Pericardium fibroblast (primary cell): ENCODE results near the gene TAS2R30. TPM values are rescaled to one million over a fixed set of nuclear protein-coding genes. Genes with fewer than 3 reads are reported as not detected.

Experiments used
- total RNA-seq: library from RNA; depleted of rRNA; stranded (reverse); fragments of >200 nt; gene quantifications from 2 replicates; pipeline ENCODE4 v1.2.3, GENCODE V29; 2015

TAS2R30 gene
- 0.12 and 0.26 TPM in 2 replicates for total RNA-seq

GRCh38 chr12:11134305-11134704 is at the start of gene TAS2R30:
TAS2R30 (minus strand) TSS chr12:11134644; CDS start chr12:11134244, 400 bp downstream.

GRCh38 chr12:11171145-11171968 is 36.9 kb upstream of the TAS2R30 start, which contains the start of gene SMIM10L1:
SMIM10L1 (plus strand) TSS chr12:11171194; CDS start chr12:11171357, 163 bp downstream.

GRCh38 chr12:11092128-11092527 is 42.3 kb downstream of the TAS2R30 start, which contains the start of gene TAS2R43:
TAS2R43 (minus strand) TSS chr12:11092313; CDS start chr12:11092229, 84 bp downstream.

Other genes starting within 250 kb of the TAS2R30 start
- gene TAS2R13, start 225.1 kb downstream of the TAS2R30 start, total RNA-seq: not detected in 2 replicates
- 2.3 TPM in 1 of 2 replicates, not detected in the other for gene PRH2, start 205.4 kb downstream of the TAS2R30 start, total RNA-seq
- 2.1 and 6.3 TPM in 2 replicates for gene TAS2R14, start 195.4 kb downstream of the TAS2R30 start, total RNA-seq
- 0.43 TPM in 1 of 2 replicates, not detected in the other for gene TAS2R50, start 147.7 kb downstream of the TAS2R30 start, total RNA-seq
- 0.68 and 0.93 TPM in 2 replicates for gene TAS2R20, start 136.3 kb downstream of the TAS2R30 start, total RNA-seq
- 0.17 and 0.35 TPM in 2 replicates for gene TAS2R19, start 112.0 kb downstream of the TAS2R30 start, total RNA-seq
- gene TAS2R31, start 103.2 kb downstream of the TAS2R30 start, total RNA-seq: 0.35 TPM in 1 of 2 replicates, not detected in the other
- gene TAS2R46, start 72.3 kb downstream of the TAS2R30 start, total RNA-seq: not detected in 2 replicates
- not detected in 2 replicates for gene TAS2R43, start 42.3 kb downstream of the TAS2R30 start, total RNA-seq
- 6.4 and 6.7 TPM in 2 replicates for gene SMIM10L1, start 36.5 kb upstream of the TAS2R30 start, total RNA-seq
- not detected in 2 replicates for gene TAS2R42, start 52.3 kb upstream of the TAS2R30 start, total RNA-seq
- gene PRB3, start 135.1 kb upstream of the TAS2R30 start, total RNA-seq: not detected in 2 replicates
- not detected in 2 replicates for gene PRB4, start 175.8 kb upstream of the TAS2R30 start, total RNA-seq